Spleen (tissue), 11 donors: ENCODE data around the gene NPB. TPM values are rescaled to one million over a fixed set of nuclear protein-coding genes. Genes with fewer than 3 reads are reported as not detected.

Experiments
- DNase-seq: peaks from one replicate; pipeline ENCODE4 v3.0.0-alpha.2; 2020
- H3K27ac ChIP-seq, 8 donors: fragments of 200-600 bp; sonication (generic) in 7 of 8; 1 replicate in 4 of 8; 2 replicates in 4 of 8; pipeline versions ENCODE4 v1.5.0 to v1.8.0; 2016 to 2021; ENCODE audit warnings: inconsistent platforms in 4 of 8, mild to moderate bottlenecking in 4 of 8, moderate library complexity in 1 of 8
- H3K27me3 ChIP-seq, 7 donors: fragments of 200-600 bp; sonication (generic) in 6 of 7; replicated peaks in 1 of 7; 1 replicate in 4 of 7; 2 replicates in 3 of 7; pipeline versions ENCODE4 v1.5.0 to v1.8.0; 2016 to 2021; ENCODE audit warnings: inconsistent platforms in 3 of 7, mild to moderate bottlenecking in 1 of 7
- H3K36me3 ChIP-seq, 6 donors: fragments of 200-600 bp; sonication (generic) in 5 of 6; 1 replicate in 4 of 6; 2 replicates in 2 of 6; pipeline versions ENCODE4 v1.5.0 to v1.8.0; 2016 to 2021; ENCODE audit warnings: inconsistent platforms in 2 of 6
- H3K4me1 ChIP-seq, 6 donors: fragments of 200-600 bp; sonication (generic) in 5 of 6; 1 replicate in 3 of 6; 2 replicates in 3 of 6; pipeline versions ENCODE4 v1.5.0 to v1.8.0; 2016 to 2021; ENCODE audit warnings: inconsistent platforms in 3 of 6
- H3K4me3 ChIP-seq, 8 donors: fragments of 200-600 bp; sonication (generic) in 7 of 8; 1 replicate in 4 of 8; 2 replicates in 4 of 8; pipeline versions ENCODE4 v1.5.0 to v1.8.0; 2016 to 2021; ENCODE audit warnings: inconsistent platforms in 4 of 8, mild to moderate bottlenecking in 4 of 8, moderate library complexity in 2 of 8
- H3K9me3 ChIP-seq, 8 donors: fragments of 200-600 bp; sonication (generic) in 7 of 8; 1 replicate in 4 of 8; 2 replicates in 4 of 8; pipeline versions ENCODE4 v1.5.0 to v1.8.0; 2016 to 2021; ENCODE audit warnings: inconsistent platforms in 4 of 8
- POLR2A ChIP-seq, 3 donors: fragments of 450-650 bp; IDR thresholded peaks; one replicate each; pipeline ENCODE4 v1.5.1; 2017; ENCODE audit warnings: antibody characterized with exemption in 3 of 3, mild to moderate bottlenecking in 1 of 3
- POLR2AphosphoS5 ChIP-seq, 3 donors: sonication (generic); formaldehyde crosslinking; IDR thresholded peaks; one replicate each; pipeline ENCODE4 v1.5.1; 2017; ENCODE audit warnings: antibody characterized with exemption in 3 of 3
- WGBS, 5 donors: extraction: QIAGEN DNeasy Blood & Tissue Kit in 3 of 5; methylation state at CpG; one replicate each; pipeline versions ENCODE4 v1.1.5 to v1.1.7; 2013 to 2018; 5-methylcytosine and 5-hydroxymethylcytosine counted together
- intact Hi-C: fragments of 100-400 bp; cut with DNase I; formaldehyde crosslinking; loops from one replicate; pipeline ENCODE4 v1.15.0; 2023; ENCODE audit warnings: low total_unique reads
- polyA plus RNA-seq, 3 donors: library from polyadenylated mRNA; stranded (reverse); fragments of 200-250 nt; gene quantifications; one replicate each; pipeline ENCODE4 v1.2.1, GENCODE V29; 2013
- total RNA-seq, 7 donors: library from RNA; depleted of rRNA in 3 of 7; stranded (reverse); fragments of >200 nt in 3 of 7; fragmentation: NEBNext Ultra II Directional in 4 of 7; extraction: Animal tissue kit (Norgen Biotek cat#: 25700) in 4 of 7; gene quantifications; one replicate each; pipeline versions ENCODE4 v1.1.0 to v1.2.1, GENCODE V29; 2016 to 2021
- TF ChIP-seq, protein P1 (sequence below), 11 experiments: fragments of 200-600 bp in 7 of 11; fragments of 450-650 bp in 4 of 11; sonication (generic) in 4 of 11; IDR thresholded peaks in 8 of 11; conservative IDR thresholded peaks in 3 of 11; 1 replicate in 7 of 11; 2 replicates in 4 of 11; pipeline versions ENCODE4 v1.4.0 to v1.8.0; 2016 to 2021; ENCODE audit warnings: antibody characterized with exemption in 11 of 11, inconsistent platforms in 4 of 11, mild to moderate bottlenecking in 1 of 11
- donor health status: healthy with polysubstance abuse.
- donor health status: DM: no; HTN: no; CAD: no; lungs with moderate emphysema.
- donor health status: DM: no; HTN: no; CAD: no.
- donor health status: Bipolar disorder and iron deficiency.
- donor health status: healthy.
- donor health status: DM: no; HTN: no; CAD: no.
- donor health status: DM: yes; HTN: yes; CAD: no.

Gene NPB
- total and polyA plus RNA-seq, 10 donors: 0.23 to 4.8 (median 1.5) TPM; not detected in 1

DNA sequence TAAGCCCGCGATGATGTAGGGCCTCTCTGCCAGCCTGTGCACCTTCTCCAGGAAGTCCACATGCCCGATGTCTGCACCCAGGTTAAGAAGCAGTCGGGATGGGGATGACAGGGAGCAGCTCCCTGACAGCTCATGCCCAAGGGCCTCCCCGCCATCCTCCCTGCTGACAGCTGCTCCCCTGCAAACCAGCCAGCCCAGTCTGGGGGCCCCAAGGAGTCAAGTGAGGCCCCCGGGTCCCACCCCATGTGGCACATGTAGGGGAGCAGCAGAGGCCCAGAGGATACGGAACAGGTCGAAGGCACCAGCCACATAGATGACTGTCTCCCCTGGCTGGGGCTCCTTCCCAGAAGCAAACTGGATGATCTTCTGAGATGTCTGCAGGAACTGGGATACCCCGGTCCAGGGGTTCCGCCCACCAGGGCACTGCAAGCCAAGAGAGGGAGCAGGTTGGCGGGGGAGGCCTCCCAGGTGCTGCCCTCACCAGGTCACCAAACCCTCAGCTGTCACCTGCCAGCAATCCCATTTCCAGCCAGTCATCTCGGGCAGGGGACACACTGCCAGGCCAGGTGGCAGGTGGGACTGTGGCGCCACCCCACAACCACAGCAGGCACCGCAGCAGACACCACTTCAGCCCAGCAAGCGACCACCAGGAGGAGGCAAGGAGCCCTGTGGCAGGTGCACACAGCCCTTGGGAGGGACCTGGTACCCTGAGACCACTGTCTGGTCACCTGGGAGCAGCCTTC lies 4.6 kb downstream of the NPB start:
- TF ChIP-seq POLR2A (IDR thresholded peaks at IDR 0.05): no peak
- TF ChIP-seq, protein P1, sequence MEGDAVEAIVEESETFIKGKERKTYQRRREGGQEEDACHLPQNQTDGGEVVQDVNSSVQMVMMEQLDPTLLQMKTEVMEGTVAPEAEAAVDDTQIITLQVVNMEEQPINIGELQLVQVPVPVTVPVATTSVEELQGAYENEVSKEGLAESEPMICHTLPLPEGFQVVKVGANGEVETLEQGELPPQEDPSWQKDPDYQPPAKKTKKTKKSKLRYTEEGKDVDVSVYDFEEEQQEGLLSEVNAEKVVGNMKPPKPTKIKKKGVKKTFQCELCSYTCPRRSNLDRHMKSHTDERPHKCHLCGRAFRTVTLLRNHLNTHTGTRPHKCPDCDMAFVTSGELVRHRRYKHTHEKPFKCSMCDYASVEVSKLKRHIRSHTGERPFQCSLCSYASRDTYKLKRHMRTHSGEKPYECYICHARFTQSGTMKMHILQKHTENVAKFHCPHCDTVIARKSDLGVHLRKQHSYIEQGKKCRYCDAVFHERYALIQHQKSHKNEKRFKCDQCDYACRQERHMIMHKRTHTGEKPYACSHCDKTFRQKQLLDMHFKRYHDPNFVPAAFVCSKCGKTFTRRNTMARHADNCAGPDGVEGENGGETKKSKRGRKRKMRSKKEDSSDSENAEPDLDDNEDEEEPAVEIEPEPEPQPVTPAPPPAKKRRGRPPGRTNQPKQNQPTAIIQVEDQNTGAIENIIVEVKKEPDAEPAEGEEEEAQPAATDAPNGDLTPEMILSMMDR (IDR thresholded peaks at IDR 0.05 in 8 of 11, conservative IDR thresholded peaks at IDR 0.05 in 3 of 11): no peak
- no peak for TF ChIP-seq POLR2AphosphoS5 (IDR thresholded peaks at IDR 0.05)
- Histone ChIP-seq H3K9me3 (no peaks in the 10 kb centered on the region), H3K36me3 (peaks cover 0 to 62% (median 15%) of the 10 kb centered on the region in 6 donors), H3K27me3 (peaks cover 0 to 20% (median 9%) of the 10 kb centered on the region in 7 donors), H3K4me1 (peaks cover 10 to 40% (median 33%) of the 10 kb centered on the region in 6 donors), H3K27ac (no peak overlapping the region), H3K4me3 (no peak overlapping the region)
- DNase-seq: no peak
- intact Hi-C loops: no loop called here
- 89 to 97% (median 92%) methylated on average over 7 to 15 of the region's 15 CpGs for WGBS, 5 donors

DNA sequence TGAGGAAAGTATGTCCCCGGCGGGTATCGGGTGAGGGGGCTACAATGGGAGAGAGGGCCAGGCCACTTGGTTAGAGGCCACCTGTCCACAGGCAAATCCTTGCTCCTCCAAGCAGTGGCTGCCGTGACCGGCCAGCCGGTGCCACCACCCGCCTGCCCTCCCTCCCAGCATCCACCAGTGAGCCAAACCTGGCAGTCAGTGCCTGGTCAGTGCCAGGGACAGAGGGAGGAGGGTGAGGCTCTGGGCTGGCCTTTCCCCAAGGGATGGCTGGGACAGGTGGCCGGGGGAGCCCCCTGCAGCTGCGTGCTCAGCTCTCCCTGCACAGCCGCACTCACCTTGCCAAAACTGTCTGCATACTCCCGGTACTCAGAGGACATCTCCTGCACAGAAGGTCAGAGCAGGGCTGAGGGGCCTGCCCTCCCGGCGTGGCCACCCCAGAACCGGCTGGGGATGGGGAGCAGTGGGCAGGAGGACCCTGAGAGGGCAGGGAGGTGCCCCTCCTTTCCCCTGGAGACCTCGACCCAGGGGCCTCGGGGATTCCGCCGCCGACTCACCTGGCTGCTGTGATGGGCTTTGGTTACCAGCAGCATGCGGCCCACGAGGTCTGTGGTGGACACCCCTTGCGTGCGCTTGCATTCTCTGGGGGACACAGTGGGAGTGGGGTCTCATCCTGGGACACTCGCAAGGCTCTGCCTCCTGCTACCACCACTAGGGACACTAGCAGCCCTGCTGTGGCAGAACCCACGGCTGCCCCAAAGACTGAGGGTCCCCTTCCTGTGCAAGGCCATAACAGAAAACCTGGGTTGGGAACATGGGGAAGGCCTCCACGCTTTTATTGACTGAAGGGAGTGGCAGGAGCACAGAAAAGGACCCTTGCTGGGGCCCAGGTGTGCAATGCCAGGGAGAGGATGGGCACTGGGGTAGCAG lies 5.4 kb downstream of the NPB start:
- whole genome bisulfite sequencing, 5 donors: 91 to 96% (median 93%) methylated on average over 12 to 26 of the region's 26 CpGs
- intact Hi-C loops: no loop called here
- Histone ChIP-seq H3K4me3 (no peak overlapping the region), H3K27me3 (peaks cover 0 to 11% (median under 1%) of the 10 kb centered on the region in 7 donors), H3K27ac (no peak overlapping the region), H3K9me3 (no peaks in the 10 kb centered on the region), H3K36me3 (peaks cover 0 to 71% (median 21%) of the 10 kb centered on the region in 6 donors), H3K4me1 (peaks cover 8 to 40% (median 28%) of the 10 kb centered on the region in 6 donors)
- TF ChIP-seq POLR2A (IDR thresholded peaks at IDR 0.05) (no peak), POLR2AphosphoS5 (IDR thresholded peaks at IDR 0.05) (no peak)
- TF ChIP-seq, protein P1 (IDR thresholded peaks at IDR 0.05 in 8 of 11, conservative IDR thresholded peaks at IDR 0.05 in 3 of 11): no peak
- DNase-seq: no peak

DNA sequence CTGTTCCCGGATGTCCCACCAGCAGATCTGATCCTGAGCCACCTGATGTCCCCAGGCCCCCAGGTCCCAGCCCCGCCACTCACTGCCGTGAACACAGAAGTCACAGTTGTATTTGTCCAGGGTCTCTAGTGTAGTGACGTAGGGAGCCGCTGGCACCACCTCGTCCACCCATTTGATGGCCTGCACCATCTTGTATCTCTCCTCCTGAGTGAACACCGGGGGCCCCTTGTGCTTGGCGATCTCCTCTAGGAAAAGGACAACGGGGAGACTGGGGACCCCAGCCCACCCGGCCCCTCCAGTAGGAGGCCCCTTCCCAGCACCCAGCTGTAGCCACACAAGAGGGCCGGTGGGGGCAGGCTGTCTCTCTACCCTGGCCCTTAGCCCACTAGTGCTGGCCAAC lies 6.8 kb downstream of the NPB start:
- intact Hi-C loops: no loop called here
- 92 to 99% (median 96%) methylated on average over 10 to 11 of the region's 11 CpGs for WGBS, 5 donors
- Histone ChIP-seq H3K9me3 (no peaks in the 10 kb centered on the region), H3K4me3 (no peak overlapping the region), H3K36me3 (peaks cover 0 to 78% (median 34%) of the 10 kb centered on the region in 6 donors), H3K4me1 (peaks cover 8 to 33% (median 21%) of the 10 kb centered on the region in 6 donors), H3K27ac (no peak overlapping the region), H3K27me3 (no peaks in the 10 kb centered on the region)
- TF ChIP-seq, protein P1 (IDR thresholded peaks at IDR 0.05 in 8 of 11, conservative IDR thresholded peaks at IDR 0.05 in 3 of 11): no peak
- TF ChIP-seq POLR2A (IDR thresholded peaks at IDR 0.05) (no peak), POLR2AphosphoS5 (IDR thresholded peaks at IDR 0.05) (no peak)
- no peak for DNase-seq
